HG03442 (cell line): ENCODE measurements around the gene OR13C8.
"Not testable (repeated sequence)": the region's sequence is repeated elsewhere in the genome, so short reads cannot be mapped to it uniquely, and the experiment has no call there.

Experiments used
- ATAC-seq: cut with Tn5 transposase; IDR thresholded peaks from one replicate; pipeline ENCODE4 v1.9.1; 2021; ENCODE audit warnings: mild to moderate bottlenecking, moderate library complexity; ENCODE audit not compliant: unreplicated experiment

The OR13C8 gene

DNA sequence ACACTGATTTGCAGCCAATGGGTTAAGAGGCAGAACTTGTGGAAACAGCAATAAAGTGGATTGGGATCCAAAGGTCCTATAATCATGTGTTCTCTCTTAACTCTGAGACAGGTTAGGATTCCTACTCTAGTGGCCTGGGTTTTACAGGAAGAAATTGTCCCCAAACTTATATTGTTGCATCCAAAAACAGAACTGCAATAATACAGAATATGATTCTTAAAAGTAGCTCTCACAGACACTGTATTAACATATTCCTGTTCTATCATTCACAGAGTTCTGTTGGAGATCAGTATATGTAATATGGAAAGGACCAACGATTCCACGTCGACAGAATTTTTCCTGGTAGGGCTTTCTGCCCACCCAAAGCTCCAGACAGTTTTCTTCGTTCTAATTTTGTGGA lies at the start of gene OR13C8:
TSS of gene OR13C8 (plus strand) at position 301 of the 400 bp plus-strand sequence. CDS start at position 301, 0 bp downstream.
- no peak for ATAC-seq

DNA sequence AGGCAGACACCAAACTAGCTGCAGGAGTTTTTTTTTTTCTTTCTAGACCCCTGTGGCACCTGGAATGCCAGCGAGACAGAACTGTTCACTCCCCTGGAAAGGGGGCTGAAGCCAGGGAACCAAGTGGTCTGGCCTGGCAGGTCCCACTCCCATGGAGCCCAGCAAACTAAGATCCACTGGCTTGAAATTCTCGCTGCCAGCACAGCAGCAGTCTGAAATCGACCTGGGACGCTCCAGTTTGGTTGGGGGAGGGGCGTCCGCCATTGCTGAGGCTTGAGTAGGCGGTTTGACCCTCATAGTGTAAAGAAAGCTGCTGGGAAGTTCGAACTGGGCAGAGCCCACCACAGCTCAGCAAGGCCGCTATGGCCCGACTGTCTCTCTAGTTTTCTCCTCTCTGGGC lies 48.7 kb upstream of the OR13C8 start:
- ATAC-seq = not testable (repeated sequence)

GRCh38 chr9:104527109-104527508 lies 41.9 kb upstream of the OR13C8 start, which contains the start of gene OR13C4:
TSS of gene OR13C4 (minus strand) at chr9:104527209. CDS start at chr9:104527209, 0 bp downstream.
- ATAC-seq = no peak

GRCh38 chr9:104536756-104537155 lies 32.2 kb upstream of the OR13C8 start, which contains the start of gene OR13C3:
TSS of gene OR13C3 (minus strand) at chr9:104536856. CDS start at chr9:104536723, 133 bp downstream.
- no peak for ATAC-seq

DNA sequence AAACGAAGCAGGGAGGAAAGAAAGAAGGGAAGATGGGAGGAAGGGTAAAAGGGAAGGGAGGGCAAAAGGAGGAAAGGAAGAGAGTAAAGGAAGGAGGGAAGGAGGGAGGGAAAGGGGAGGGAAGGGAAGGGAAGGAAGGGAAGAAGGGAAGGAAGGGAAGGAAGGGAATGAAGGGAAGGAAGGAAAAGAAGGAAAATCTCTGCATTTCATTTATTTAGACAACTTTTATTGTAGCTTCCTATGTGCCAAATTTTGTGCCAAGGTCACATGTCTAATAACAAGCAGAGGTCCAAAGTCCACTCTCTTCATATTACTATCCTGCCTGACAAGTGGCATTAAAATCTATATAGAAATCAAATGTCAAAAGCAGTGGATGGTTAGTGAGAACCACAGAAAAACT lies 29.7 kb upstream of the OR13C8 start:
- ATAC-seq = no peak

DNA sequence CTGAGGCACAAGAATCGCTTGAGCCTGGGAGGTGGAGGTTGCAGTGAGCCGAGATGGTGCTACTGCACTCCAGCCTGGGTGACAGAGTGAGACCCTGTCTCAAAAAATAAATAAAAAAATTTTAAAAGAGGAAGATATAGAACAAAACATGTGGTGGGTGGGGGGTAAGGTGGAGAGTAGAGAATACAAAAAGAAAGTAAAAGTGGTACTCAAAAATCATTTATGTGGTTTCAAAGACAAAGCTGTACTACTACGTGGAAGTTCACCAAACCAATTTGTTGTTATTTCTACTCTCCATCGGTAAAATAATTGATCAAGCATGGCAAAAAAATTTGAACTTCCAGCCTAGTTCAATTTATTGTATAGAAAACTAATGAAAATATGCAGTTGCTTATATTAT lies 24.3 kb upstream of the OR13C8 start:
- ATAC-seq = no peak

DNA sequence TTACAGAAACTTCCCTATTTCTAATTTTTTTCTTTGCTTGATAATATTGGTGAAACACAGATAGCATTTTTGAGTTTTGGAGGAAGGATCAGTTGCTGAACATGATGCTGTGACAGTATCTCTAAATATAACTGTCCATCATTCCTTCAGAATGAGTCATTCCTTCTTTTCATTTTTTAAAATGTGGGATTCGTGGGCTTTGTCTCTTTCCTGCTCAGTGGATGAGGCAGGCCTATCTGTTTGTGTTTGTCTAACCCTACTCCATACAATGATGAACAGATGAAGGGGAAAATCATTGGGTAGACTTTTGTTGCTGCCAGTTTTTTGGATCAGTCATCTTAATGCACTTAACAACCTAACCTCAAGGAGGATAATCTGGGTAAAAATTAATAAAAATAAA lies 15.7 kb upstream of the OR13C8 start:
- no peak for ATAC-seq

GRCh38 chr9:104555521-104555920 lies 13.4 kb upstream of the OR13C8 start:
- ATAC-seq = no peak

DNA sequence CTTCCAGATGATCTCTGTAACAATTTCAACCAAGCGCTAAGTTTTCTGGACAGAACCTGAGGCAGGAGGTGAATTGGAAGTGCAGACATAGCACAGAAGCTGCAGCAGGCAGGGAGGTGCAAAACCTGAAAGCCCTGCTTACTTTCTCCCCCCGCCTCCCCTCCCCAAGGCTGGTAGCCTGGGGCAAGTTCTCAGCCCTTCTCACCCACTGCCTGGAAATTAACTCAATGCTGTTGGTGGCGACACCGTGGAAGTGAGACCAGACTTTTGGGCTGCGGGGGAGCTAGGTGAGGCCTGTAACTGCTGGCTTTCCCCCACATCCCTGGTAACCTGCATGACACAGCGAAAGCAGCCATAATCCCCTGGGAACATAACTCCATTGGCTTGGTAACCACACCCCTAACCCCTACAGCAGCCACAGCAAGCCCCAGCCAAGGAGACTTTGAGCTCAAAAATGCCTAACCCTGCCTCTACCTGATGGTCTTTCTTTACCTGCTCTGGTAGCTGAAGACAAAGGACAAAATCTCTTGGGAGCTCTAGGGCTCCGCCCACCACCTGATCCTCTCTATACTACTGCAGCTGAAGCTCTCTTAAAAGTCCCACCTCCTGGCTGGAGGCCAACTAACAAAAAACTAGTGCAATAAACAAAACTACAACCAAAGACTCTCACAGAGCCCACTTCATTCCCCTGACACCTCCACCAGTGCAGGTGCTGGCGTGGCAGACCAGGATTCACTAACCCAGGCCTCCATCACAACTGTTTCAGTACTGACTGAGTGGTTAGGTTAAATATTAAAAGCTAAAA lies 11.9 kb upstream of the OR13C8 start:
- ATAC-seq = no peak

- no peak for ATAC-seq
Measured at GRCh38 chr9:104564358-104564757, 4.6 kb upstream of the OR13C8 start.

GRCh38 chr9:104572612-104573011 lies 3.6 kb downstream of the OR13C8 start:
- no peak for ATAC-seq

GRCh38 chr9:104575456-104575855 lies 6.5 kb downstream of the OR13C8 start:
- no peak for ATAC-seq

- no peak for ATAC-seq
Measured at GRCh38 chr9:104577263-104577662, 8.3 kb downstream of the OR13C8 start.

DNA sequence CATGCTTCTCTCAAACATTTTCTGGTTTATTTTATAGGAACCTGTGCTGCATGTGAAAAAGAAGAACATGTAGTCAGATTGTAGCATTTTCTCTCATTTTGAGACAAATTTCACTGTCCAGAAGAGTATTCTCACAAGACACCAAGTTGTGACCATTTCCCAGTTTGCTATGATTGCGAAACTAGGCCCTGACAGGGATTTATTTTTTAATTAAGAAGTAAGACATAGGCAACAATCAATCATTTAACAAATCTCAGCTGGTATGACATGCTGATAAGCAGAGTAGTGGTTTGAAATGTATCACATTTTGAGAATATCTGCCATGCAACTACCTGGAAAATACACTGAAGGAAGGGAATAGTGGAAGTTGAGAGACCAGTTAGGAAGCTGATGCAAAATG lies 11.6 kb downstream of the OR13C8 start:
- ATAC-seq = no peak

GRCh38 chr9:104586496-104587180 lies 17.7 kb downstream of the OR13C8 start:
- ATAC-seq = no peak

GRCh38 chr9:104589626-104590025 lies 20.7 kb downstream of the OR13C8 start:
- no peak for ATAC-seq

- ATAC-seq = not testable (repeated sequence)
Measured at GRCh38 chr9:104598749-104599148, 29.8 kb downstream of the OR13C8 start.

DNA sequence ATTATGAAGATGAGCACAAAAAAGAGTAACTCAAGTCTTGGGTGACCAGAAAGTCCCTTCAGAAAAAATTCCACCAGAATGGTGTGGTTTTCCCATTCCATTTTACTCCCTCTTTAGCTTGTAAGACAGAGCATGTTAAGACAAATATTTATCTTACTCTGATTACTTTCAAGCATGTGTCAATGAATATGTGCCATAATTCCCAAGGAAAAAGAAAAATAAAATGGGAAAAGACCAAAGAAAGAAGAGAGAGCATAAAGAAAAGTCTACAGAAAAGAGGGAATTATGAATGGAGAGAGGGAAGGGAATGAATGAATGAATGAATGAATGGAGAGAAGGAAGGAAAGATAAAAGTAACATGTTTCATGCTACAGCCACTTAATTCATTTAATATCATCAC lies 30.3 kb downstream of the OR13C8 start, which contains the start of gene OR13C5:
TSS of gene OR13C5 (minus strand) at position 101 of the 400 bp plus-strand sequence. CDS start at position 101, 0 bp downstream.
- ATAC-seq = not testable (repeated sequence)

GRCh38 chr9:104604801-104605200 lies 35.8 kb downstream of the OR13C8 start:
- no peak for ATAC-seq

GRCh38 chr9:104605527-104605926 lies 36.6 kb downstream of the OR13C8 start, which contains the start of gene OR13C2:
TSS of gene OR13C2 (minus strand) at chr9:104605627. CDS start at chr9:104605627, 0 bp downstream.
- not testable (repeated sequence) for ATAC-seq

- no peak for ATAC-seq
Measured at GRCh38 chr9:104606152-104606551, 37.2 kb downstream of the OR13C8 start.

DNA sequence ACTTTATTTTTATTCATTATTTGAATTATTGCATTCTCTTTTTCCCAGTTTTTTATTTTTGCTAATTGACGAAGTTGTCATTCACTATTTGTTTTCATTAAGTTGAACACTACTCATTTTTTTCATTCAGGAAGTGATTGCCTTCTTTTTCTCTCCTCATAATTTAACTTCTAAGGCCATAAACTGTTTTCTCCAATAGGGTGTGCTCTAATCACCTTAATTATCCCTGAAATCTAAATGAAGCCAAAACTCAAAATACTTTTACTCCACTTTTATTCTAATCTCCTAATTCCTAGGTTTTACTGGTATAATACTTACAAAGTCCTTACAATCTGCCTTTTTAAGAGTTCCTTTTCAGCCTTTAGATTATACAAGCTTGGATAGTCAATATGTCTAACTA lies 39.4 kb downstream of the OR13C8 start:
- no peak for ATAC-seq
